Ecto neural progenitor cell (in vitro differentiated cells): Measurements from ENCODE around the gene MEF2C.

Experiments used
- DNase-seq: peaks from one replicate; pipeline ENCODE4 v3.0.0-alpha.2; 2018; ENCODE audit warnings: low spot score

The MEF2C gene

DNA sequence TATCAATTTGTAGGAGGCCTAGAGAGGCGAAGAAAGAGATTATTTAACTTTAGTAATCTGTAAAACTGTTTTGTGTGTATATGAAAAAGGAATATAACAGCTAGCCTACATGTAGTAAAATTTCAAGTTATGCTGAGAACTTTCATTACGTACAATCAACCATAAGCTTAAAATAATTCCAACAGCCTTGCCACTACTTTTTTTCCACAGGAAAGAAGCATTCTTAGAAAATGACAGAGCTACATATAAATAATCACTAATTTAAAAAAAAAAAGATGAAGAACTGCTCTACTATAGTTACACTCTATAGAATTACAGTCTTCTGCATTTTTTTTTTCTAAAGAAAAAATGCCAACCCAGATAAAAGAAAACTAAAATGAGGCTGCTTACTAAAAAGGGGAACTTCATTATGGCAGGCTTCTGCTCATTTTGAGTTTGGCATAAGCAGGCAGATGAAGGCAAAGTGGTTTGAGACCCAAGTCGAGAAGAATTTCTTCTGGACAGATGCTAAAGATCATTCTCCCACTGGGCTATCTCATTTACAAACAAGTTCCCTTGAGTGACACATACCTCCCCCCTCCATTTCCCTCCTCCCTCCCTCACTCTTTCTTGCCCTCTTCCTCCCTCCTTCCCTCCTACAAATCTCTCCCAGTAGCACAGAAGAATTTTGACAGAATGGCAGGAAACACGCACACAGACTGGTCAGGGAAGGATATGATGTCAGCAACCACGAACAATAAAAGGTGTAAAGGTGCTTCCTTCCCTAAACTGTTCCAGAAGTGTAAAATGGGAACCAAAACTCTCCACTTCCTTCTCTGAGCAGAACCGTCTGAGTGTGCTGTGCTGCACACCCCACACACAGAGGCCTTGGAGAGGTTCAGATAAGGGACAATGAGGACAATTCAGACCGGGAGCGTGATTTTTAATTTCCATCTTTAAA is 56.1 kb downstream of the MEF2C start:
- DNase-seq = no peak

GRCh38 chr5:88825584-88826315 is 57.2 kb downstream of the MEF2C start:
- no peak for DNase-seq

DNA sequence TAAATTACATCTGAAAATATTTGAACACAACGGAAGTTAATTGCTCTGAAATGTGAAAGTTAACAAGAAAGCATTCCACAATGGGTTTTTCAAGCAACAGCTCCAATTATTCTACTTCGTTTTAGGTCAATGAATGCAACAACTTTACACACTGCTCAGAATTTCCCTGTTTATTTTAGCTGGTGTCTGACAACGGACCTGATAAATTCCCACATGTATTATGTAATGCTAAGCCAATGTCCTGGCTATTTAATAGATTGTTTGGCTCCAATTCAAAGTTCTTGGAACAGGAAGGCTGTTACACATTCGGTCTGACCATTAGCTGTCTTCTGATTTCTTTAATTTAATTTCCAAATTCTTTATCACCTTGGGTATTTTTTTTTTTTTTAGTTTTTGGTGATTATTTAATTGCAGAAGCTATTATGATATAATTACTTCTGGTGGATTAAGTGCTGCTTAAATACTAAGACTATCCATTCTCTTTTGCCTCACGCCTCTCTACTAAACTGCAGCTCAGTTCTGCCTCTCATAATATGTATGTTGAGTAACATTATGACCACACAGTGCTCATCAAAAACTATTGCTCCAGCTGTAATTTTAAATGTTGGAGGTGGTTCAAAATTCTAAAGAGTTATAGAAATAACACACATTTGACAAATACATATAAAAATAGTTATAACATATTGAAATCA is 57.9 kb downstream of the MEF2C start:
- DNase-seq = no peak

DNA sequence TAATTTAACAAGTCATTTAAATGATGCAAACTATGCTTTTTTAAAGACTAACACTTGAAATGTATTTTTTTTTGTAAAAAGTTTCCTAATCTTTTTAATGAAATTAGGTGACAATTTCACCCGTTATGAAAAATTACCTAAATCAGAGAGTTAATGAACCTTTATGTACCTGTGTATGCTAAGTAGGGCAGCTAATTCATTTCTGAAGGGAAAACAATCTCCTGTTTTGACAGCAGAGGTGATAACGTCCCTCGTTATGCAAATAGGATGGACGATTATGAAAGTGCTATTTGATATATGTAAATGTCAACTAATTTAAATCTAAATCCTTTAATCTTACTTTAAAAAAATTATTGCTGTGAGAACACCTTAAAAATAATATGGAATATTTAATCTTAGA is 58.8 kb downstream of the MEF2C start:
- DNase-seq = no peak

DNA sequence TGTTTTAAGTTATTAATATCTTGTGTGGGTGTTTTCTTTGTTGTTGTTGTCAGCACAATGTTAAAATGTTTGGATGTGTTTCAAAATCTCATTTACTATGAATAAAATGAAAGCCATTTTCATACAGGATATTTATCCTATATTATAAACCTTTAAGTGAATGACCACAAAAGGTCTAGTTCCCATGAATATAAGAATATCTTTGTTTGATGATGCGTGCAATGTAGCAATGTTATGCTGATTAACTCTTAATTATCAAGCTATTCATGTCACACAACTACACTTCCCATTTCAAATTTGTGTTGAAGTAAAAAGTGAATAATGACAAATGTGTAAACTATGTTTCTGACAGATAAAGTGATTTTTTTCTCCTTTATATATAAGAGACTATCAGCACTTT is 59.8 kb downstream of the MEF2C start:
- no peak for DNase-seq

DNA sequence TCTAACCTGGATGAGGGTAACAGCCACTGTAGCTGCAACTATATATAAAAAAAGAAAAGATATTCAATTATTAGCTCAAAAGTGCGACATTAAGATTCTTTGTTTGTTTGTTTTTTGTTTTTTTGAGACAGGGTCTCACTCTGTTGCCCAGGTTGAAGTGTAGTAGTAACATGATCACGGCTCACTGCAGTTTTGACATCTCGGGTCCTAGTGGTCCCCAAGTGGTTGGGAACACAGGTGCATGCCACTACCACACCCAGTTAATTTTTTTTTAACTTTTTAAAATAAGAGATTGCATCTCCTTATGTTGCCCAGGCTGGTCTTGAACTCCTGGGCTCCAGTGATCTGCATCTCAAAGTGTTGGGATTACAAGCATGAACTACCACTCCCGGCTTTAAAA is 61.8 kb downstream of the MEF2C start:
- DNase-seq = no peak

- DNase-seq = no peak
Measured at GRCh38 chr5:88820581-88820980, 62.4 kb downstream of the MEF2C start.

- DNase-seq = no peak
Measured at GRCh38 chr5:88819301-88819999, 63.5 kb downstream of the MEF2C start.

GRCh38 chr5:88818296-88818695 is 64.7 kb downstream of the MEF2C start:
- no peak for DNase-seq

DNA sequence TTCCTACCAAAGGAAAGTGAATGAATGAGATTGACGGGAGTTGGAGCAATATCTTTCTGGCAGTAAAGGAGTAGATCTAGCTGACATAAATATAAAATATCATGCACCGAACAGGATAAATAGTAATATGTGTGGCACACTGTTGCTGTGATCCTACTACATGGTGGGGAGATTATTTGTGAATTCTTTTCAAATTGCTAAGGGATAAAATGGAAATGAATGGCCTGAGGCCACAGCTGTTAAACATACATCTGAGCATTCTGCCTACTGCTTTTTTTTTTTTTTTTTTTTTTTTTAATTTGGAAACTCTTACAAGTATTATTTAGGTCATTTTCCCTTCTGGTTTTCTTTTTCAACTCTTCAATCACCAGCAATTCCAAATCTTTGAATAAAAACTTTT is 66.8 kb downstream of the MEF2C start:
- no peak for DNase-seq

DNA sequence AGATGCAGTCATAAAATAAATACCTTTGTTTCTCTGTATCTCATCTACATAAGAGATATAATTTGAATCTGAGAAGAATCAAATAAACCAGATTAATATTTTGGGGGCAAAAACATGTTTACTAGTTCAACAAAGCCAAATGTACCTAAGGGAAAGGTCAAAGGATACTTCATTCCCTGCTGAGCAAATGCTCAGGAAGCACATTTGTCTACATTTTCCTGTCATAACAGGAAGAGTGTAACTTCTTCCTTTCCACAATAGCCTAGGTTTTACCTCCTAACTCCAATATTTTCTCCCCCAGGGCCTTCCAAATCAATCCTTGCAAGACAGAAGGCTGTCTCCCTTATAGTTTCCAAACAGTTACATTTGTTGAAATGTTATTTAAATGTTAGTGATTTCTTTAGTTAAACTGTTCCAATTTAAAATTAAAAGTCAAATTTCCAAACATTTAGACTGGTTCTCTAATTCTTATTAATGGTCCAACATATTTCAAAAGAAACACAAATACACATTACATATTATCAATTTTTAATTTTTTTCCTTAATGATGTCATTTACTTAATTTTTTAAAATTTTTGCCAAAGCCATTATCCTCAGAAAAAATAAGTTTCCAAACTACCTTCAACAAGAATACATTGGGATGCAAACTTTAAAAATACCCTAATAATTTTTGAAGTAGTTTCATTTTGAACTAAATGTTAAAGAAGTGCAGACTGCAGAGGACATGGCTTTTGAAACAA is 67.8 kb downstream of the MEF2C start:
- no peak for DNase-seq

GRCh38 chr5:88813805-88814575 is 69.0 kb downstream of the MEF2C start:
- no peak for DNase-seq

DNA sequence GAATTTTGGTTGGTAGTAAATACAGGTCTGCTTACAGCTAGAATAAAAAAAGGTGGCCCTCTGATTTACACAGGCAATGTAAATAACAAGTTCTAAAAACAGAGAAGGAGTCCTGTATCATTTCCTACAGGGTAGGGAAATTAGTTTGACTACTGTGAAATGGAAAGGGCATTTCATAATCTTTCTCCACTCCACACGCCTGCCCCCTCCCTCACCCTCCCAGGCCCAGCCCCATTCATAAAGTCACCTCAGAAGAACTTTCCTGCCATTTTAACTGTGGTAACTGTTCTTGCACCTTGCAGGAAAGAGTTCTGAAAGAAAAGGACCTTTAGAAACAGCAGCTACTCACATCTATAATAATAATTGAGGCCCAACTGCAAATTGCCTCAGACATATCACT is 69.7 kb downstream of the MEF2C start:
- DNase-seq = no peak

DNA sequence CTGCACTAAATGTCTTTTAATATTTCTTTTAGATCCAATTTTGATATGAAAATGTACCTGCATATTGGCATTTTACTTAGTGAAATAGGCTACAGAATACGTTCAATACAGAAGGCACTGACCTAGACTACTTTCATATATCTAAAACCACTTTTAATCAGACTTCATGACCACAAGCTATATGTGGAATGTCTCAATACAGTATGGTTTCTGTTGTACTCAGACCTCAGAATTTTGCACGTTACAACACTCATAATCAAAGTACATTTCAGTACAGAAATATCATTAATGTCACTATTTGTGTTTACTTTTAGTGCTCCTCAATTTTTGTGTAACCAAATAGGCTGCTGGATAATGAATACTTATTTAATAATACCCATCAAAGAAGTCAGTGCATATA is 74.8 kb downstream of the MEF2C start:
- no peak for DNase-seq

DNA sequence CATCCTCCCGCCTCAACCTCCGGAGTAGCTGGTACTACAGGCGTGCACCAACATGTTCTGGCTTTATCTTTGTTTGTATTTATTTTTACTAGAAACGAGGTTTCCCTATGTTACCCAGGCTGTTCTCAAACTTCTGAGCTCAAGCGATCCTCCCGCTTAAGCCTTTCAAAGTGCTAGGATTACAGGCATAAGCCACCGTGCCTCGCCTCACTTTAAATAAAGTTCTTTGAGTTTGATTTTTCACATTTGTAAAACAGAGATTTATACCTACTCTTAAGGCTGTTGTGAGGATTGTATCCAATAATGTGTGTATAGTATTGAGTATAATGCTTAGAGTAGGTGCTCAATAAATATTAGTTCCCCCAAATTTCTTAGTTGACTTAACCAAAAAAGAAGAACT is 75.7 kb downstream of the MEF2C start:
- DNase-seq = no peak

- DNase-seq = no peak
Measured at GRCh38 chr5:88806338-88806737, 76.6 kb downstream of the MEF2C start.

DNA sequence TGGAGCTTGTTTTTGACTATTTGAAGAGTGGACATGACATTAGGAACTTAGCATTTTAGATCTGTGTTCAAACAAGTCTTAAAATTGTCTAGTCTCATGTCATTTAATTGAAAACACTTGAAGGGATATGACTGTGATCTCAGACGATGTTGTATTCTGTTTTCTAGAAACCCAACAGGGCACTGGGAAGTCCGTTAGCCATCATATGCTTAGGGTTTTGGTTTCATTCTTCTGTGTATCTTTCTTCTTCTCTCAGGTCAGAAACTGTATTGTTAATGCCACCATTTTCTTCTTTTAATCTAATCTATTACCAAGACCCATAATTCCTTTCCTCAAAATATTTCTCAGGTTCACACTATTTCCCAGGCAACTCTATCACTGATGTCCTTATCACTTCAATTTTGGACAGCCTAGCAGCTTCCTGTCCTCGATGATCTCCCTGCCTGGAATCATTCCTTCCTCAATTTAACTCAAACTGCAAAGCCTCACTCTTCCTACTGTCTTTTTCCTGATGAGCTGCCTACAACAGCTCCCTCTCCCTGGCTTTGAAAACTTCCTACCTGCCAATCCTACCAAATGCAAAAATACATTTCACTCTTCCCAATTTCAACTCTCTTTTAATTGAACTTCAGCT is 77.7 kb downstream of the MEF2C start:
- DNase-seq = no peak

GRCh38 chr5:88804444-88804843 is 78.5 kb downstream of the MEF2C start:
- DNase-seq = no peak

DNA sequence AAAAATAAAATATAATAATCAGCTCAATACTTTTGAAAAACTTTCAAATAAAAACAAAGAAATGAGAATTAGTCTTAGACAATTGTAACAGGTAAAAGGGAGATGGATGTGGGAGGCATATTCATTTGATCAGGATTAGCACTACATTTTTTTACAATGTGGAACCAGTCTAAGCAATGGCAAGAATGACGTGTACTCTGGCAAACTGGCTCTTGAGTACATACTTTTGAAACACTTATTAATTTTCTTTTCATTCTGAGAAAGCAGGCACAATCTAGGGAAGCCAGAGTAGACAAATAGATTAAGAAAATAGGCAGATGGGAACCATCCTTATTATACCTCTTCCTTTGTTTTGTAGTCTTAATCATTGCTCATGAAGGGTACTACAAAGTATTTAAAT is 79.7 kb downstream of the MEF2C start:
- no peak for DNase-seq

- no peak for DNase-seq
Measured at GRCh38 chr5:88799938-88800535, 82.9 kb downstream of the MEF2C start.
